GM23248 (cell line): ENCODE results near the gene GRIP2.

Source experiments
- EZH2 ChIP-seq: fragments of 200-600 bp; sonication (generic); IDR thresholded peaks from 2 replicates; pipeline ENCODE4 v1.6.1; 2018; ENCODE audit warnings: antibody characterized with exemption, mild to moderate bottlenecking; ENCODE audit not compliant: insufficient read depth, poor library complexity, severe bottlenecking
- EZH2phosphoT487 ChIP-seq: fragments of 200-600 bp; sonication (generic); IDR thresholded peaks from 2 replicates; pipeline ENCODE4 v1.6.1; 2018; ENCODE audit warnings: antibody characterized with exemption, moderate library complexity, mild to moderate bottlenecking, low read depth; ENCODE audit not compliant: insufficient read depth

DNA sequence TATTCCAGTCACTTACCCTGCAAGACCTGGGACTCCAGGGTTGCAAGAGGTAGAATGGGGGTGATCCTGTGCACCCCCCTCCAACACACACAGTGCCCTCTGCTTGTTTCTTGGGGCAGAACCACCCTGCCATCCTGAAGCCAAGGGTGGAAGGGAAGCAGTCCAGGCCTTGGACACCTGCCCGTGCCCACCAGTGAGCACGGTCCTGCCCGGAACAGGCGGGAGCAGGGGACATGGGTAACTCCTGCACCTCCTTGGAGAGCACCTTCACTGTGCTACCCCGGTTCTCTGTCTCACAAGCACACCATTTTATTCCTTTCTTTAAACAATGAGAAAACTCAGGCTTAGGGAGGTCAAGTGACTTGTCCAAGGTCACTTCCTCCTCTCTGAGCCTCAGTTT, 80.8 kb downstream of the GRIP2 start:
- TF ChIP-seq EZH2 (no peak), EZH2phosphoT487 (no peak)
